GM21528 (cell line): ENCODE results near the gene CACNA1S.

Experiments used
- ATAC-seq: cut with Tn5 transposase; IDR thresholded peaks from one replicate; pipeline ENCODE4 v1.9.1; 2021; ENCODE audit warnings: mild to moderate bottlenecking, moderate library complexity; ENCODE audit not compliant: unreplicated experiment, low FRiP score

CACNA1S gene

GRCh38 chr1:201039876-201040275 is 72.3 kb downstream of the CACNA1S start:
- ATAC-seq: no peak

GRCh38 chr1:201039418-201039817 is 72.8 kb downstream of the CACNA1S start:
- ATAC-seq: no peak

GRCh38 chr1:201038186-201038876 is 73.9 kb downstream of the CACNA1S start:
- no peak for ATAC-seq

GRCh38 chr1:201036188-201036842 is 75.9 kb downstream of the CACNA1S start:
- no peak for ATAC-seq

GRCh38 chr1:201034671-201035070 is 77.6 kb downstream of the CACNA1S start:
- no peak for ATAC-seq

- ATAC-seq: no peak
Measured at GRCh38 chr1:201032408-201032807, 79.8 kb downstream of the CACNA1S start.

GRCh38 chr1:201028461-201028889 is 83.8 kb downstream of the CACNA1S start:
- no peak for ATAC-seq

- no peak for ATAC-seq
Measured at GRCh38 chr1:201026836-201027235, 85.4 kb downstream of the CACNA1S start.

GRCh38 chr1:201026234-201026633 is 86.0 kb downstream of the CACNA1S start:
- no peak for ATAC-seq

- no peak for ATAC-seq
Measured at GRCh38 chr1:201025571-201026002, 86.6 kb downstream of the CACNA1S start.

GRCh38 chr1:201024625-201024998 is 87.6 kb downstream of the CACNA1S start:
- no peak for ATAC-seq

- ATAC-seq: no peak
Measured at GRCh38 chr1:201023920-201024624, 88.2 kb downstream of the CACNA1S start.

- ATAC-seq: peak; percentile 60
Measured at GRCh38 chr1:201023517-201023902, 88.7 kb downstream of the CACNA1S start, which contains the start of gene KIF21B. TSS of gene KIF21B (minus strand) at chr1:201023714. CDS start at chr1:201023383, 331 bp downstream.

GRCh38 chr1:201022820-201023516 is 89.3 kb downstream of the CACNA1S start:
- no peak for ATAC-seq

- no peak for ATAC-seq
Measured at GRCh38 chr1:201022493-201022819, 89.8 kb downstream of the CACNA1S start.

GRCh38 chr1:201021630-201022492 is 90.4 kb downstream of the CACNA1S start:
- ATAC-seq: no peak

GRCh38 chr1:201020721-201021629 is 91.3 kb downstream of the CACNA1S start:
- no peak for ATAC-seq

GRCh38 chr1:201020040-201020591 is 92.1 kb downstream of the CACNA1S start:
- ATAC-seq: no peak
